CD14-positive monocyte (primary cell): ENCODE measurements around the gene IQGAP2. TPM values are rescaled to one million over a fixed set of nuclear protein-coding genes. Genes with fewer than 3 reads are reported as not detected.

Experiments
- DNase-seq, 3 donors: peaks; one replicate each; pipeline ENCODE4 v3.0.0-alpha.2; 2011 to 2022
- H2AFZ ChIP-seq: 2 replicates; pipeline ENCODE4 v1.6.0; 2012; ENCODE audit warnings: mild to moderate bottlenecking, low read depth, low read length, inconsistent platforms; ENCODE audit not compliant: insufficient read depth, poor library complexity, severe bottlenecking
- H3K27ac ChIP-seq, 2 donors: 1 replicate in 1 of 2; 2 replicates in 1 of 2; pipeline ENCODE4 v1.5.1; 2012 to 2013; ENCODE audit warnings: low read length in 2 of 2, control low read depth in 1 of 2, inconsistent platforms in 1 of 2, low read depth in 1 of 2, mild to moderate bottlenecking in 1 of 2
- H3K27me3 ChIP-seq, 2 donors: one replicate each; pipeline versions ENCODE4 v1.6.0 to v1.6.1; 2011 to 2013; ENCODE audit warnings: low read length in 2 of 2; ENCODE audit not compliant: control insufficient read depth in 2 of 2, insufficient read depth in 2 of 2
- H3K36me3 ChIP-seq, 2 donors: replicated peaks in 1 of 2; 1 replicate in 1 of 2; 2 replicates in 1 of 2; pipeline versions ENCODE4 v1.5.1 to v1.6.1; 2012 to 2013; ENCODE audit warnings: low read length in 2 of 2, control low read depth in 1 of 2, inconsistent platforms in 1 of 2, mild to moderate bottlenecking in 1 of 2; ENCODE audit not compliant: insufficient read depth in 2 of 2, control insufficient read depth in 1 of 2
- H3K4me1 ChIP-seq, 2 donors: 1 replicate in 1 of 2; 2 replicates in 1 of 2; pipeline versions ENCODE4 v1.5.1 to v1.6.1; 2012 to 2013; ENCODE audit warnings: low read length in 2 of 2, control low read depth in 1 of 2, inconsistent platforms in 1 of 2, mild to moderate bottlenecking in 1 of 2, moderate library complexity in 1 of 2; ENCODE audit not compliant: insufficient read depth in 2 of 2, control insufficient read depth in 1 of 2
- H3K4me2 ChIP-seq: replicated peaks from 2 replicates; pipeline ENCODE3; 2012; ENCODE audit warnings: low read length, moderate library complexity, mild to moderate bottlenecking; ENCODE audit not compliant: poor library complexity, severe bottlenecking; ENCODE audit errors: extremely low read depth
- H3K4me3 ChIP-seq, 3 experiments: fragments of 200-600 bp in 1 of 3; sonication (generic) in 1 of 3; replicated peaks in 1 of 3; 1 replicate in 2 of 3; 2 replicates in 1 of 3; pipeline ENCODE4 v1.5.1; 2011 to 2013; ENCODE audit warnings: low read length in 3 of 3, mild to moderate bottlenecking in 3 of 3, control low read depth in 2 of 3, low read depth in 2 of 3, inconsistent platforms in 1 of 3, moderate library complexity in 1 of 3
- H3K79me2 ChIP-seq: 2 replicates; pipeline ENCODE4 v1.6.0; 2012; ENCODE audit warnings: mild to moderate bottlenecking, control low read depth, inconsistent platforms, low read length, moderate library complexity; ENCODE audit not compliant: insufficient read depth
- H3K9ac ChIP-seq: 2 replicates; pipeline ENCODE4 v1.6.0; 2017; ENCODE audit warnings: low read length, mild to moderate bottlenecking; ENCODE audit not compliant: insufficient read depth, poor library complexity, severe bottlenecking
- H3K9me3 ChIP-seq, 2 donors: replicated peaks in 1 of 2; 1 replicate in 1 of 2; 2 replicates in 1 of 2; pipeline versions ENCODE4 v1.5.1 to v1.6.1; 2012 to 2013; ENCODE audit warnings: low read length in 2 of 2, control low read depth in 1 of 2; ENCODE audit not compliant: control insufficient read depth in 1 of 2, insufficient read depth in 1 of 2
- H4K20me1 ChIP-seq: 2 replicates; pipeline ENCODE4 v1.6.0; 2012; ENCODE audit warnings: mild to moderate bottlenecking, low read length, control low read depth, moderate library complexity; ENCODE audit not compliant: insufficient read depth
- H3K27ac Mint-ChIP-seq, 7 donors: one replicate each; pipeline ENCODE4 v1.8.0; 2020; ENCODE audit warnings: mild to moderate bottlenecking in 7 of 7, mixed read lengths in 7 of 7, moderate library complexity in 6 of 7, inconsistent platforms in 2 of 7
- H3K27me3 Mint-ChIP-seq, 3 donors: one replicate each; pipeline ENCODE4 v1.8.0; 2021 to 2022; ENCODE audit warnings: low read depth in 3 of 3, mild to moderate bottlenecking in 3 of 3, mixed read lengths in 3 of 3, moderate library complexity in 3 of 3, inconsistent platforms in 1 of 3
- H3K36me3 Mint-ChIP-seq, 2 donors: one replicate each; pipeline ENCODE4 v1.8.0; 2020; ENCODE audit warnings: mixed read lengths in 2 of 2, inconsistent platforms in 1 of 2, mild to moderate bottlenecking in 1 of 2
- H3K4me1 Mint-ChIP-seq: one replicate; pipeline ENCODE4 v1.8.0; 2020; ENCODE audit warnings: mild to moderate bottlenecking, mixed read lengths
- H3K4me3 Mint-ChIP-seq, 2 donors: one replicate each; pipeline ENCODE4 v1.8.0; 2020; ENCODE audit warnings: mild to moderate bottlenecking in 2 of 2, mixed read lengths in 2 of 2, moderate library complexity in 1 of 2
- H3K9me3 Mint-ChIP-seq, 7 donors: one replicate each; pipeline ENCODE4 v1.8.0; 2020 to 2022; ENCODE audit warnings: mixed read lengths in 7 of 7, mild to moderate bottlenecking in 6 of 7, moderate library complexity in 6 of 7, inconsistent platforms in 2 of 7
- CTCF ChIP-seq: fragments of 200-600 bp; IDR thresholded peaks from one replicate; pipeline ENCODE4 v1.8.0; 2022; ENCODE audit warnings: antibody characterized with exemption, mild to moderate bottlenecking
- WGBS: methylation state at CpG from one replicate; pipeline ENCODE4 v1.1.5; 2013; ENCODE audit warnings: missing lambda C conversion rate; ENCODE audit not compliant: insufficient coverage; 5-methylcytosine and 5-hydroxymethylcytosine counted together
- intact Hi-C, 2 donors: fragments of 100-400 bp; cut with micrococcal nuclease; formaldehyde crosslinking; loops; one replicate each; pipeline versions ENCODE4 v1.15.0 to v1.15.1; 2023
- polyA plus RNA-seq, 3 donors: library from polyadenylated mRNA; depleted of rRNA in 1 of 3; unstranded in 2 of 3; stranded (reverse) in 1 of 3; fragments of 300-500 nt in 2 of 3; fragments of >200 nt in 1 of 3; fragmentation: Illumina TruSeq in 2 of 3; gene quantifications; 1 replicate in 2 of 3; 2 replicates in 1 of 3; pipeline ENCODE4 v1.2.3, GENCODE V29; 2012 to 2021

Gene IQGAP2
- polyA plus RNA-seq, 3 donors = 21.4 to 50.9 (median 35.4) TPM

- Histone ChIP-seq H2AFZ (peak overlapping the region; percentile 88), H3K36me3 (no peaks in the 10 kb centered on the region), H3K9ac (peak overlapping the region; percentile 64), H3K27me3 (peaks cover 26 to 47% of the 10 kb centered on the region in 2 donors), H3K4me2 (peak overlapping the region; percentile 99), H3K27ac (no peak overlapping the region), H4K20me1 (no peaks in the 10 kb centered on the region), H3K79me2 (no peaks in the 10 kb centered on the region), H3K4me3 (peak overlapping the region; percentile 67 to 83 (median 71)), H3K9me3 (peaks cover 3% of the 10 kb centered on the region in 2 donors), H3K4me1 (peaks cover 31 to 36% of the 10 kb centered on the region in 2 donors)
- 0% methylated on average over 15 of the region's 29 CpGs for WGBS
- peaks cover 44 to 65% (median 49%) of the 10 kb centered on the region in 3 donors for H3K27me3 Mint-ChIP-seq
- DNase-seq = no peak
- intact Hi-C loops = loop anchor here (10.0 kb wide), 1 partner anchor 58 kb away; no protein-coding TSS in a partner anchor
- H3K27ac Mint-ChIP-seq = peak overlapping the region in 1 of 7 donors; percentile 32
- TF ChIP-seq CTCF = no peak
- peak overlapping the region; percentile 89 to 92 for H3K4me3 Mint-ChIP-seq
- peaks cover 40% of the 10 kb centered on the region for H3K4me1 Mint-ChIP-seq
- H3K36me3 Mint-ChIP-seq = peaks cover 6 to 17% of the 10 kb centered on the region in 2 donors
- H3K9me3 Mint-ChIP-seq = peaks cover 2 to 22% (median 7%) of the 10 kb centered on the region in 7 donors
These were observed 313.5 kb downstream of the IQGAP2 start for GRCh38 chr5:76716456-76717157.

GRCh38 chr5:76717222-76718083 lies 314.4 kb downstream of the IQGAP2 start:
- H3K4me3 Mint-ChIP-seq = peak overlapping the region; percentile 89 to 92
- no peak overlapping the region for H3K27ac Mint-ChIP-seq
- no peaks in the 10 kb centered on the region for H4K20me1 ChIP-seq
- H3K4me2 ChIP-seq = peak overlapping the region; percentile 99
- DNase-seq = no peak
- H3K79me2 ChIP-seq = no peaks in the 10 kb centered on the region
- no peak overlapping the region for H3K9ac ChIP-seq
- no peak overlapping the region for H2AFZ ChIP-seq
- peaks cover 31 to 36% of the 10 kb centered on the region in 2 donors for H3K4me1 ChIP-seq
- 80% methylated on average over 2 of the region's 11 CpGs for WGBS
- H3K4me1 Mint-ChIP-seq = peaks cover 42% of the 10 kb centered on the region
- peaks cover 43 to 59% (median 47%) of the 10 kb centered on the region in 3 donors for H3K27me3 Mint-ChIP-seq
- no peak for TF ChIP-seq CTCF
- peaks cover 6 to 17% of the 10 kb centered on the region in 2 donors for H3K36me3 Mint-ChIP-seq
- H3K27me3 ChIP-seq = peaks cover 26 to 47% of the 10 kb centered on the region in 2 donors
- H3K27ac ChIP-seq = no peak overlapping the region
- intact Hi-C loops = loop anchor here (10.0 kb wide), 1 partner anchor 57 kb away; no protein-coding TSS in a partner anchor
- H3K36me3 ChIP-seq = no peaks in the 10 kb centered on the region
- H3K9me3 Mint-ChIP-seq = peaks cover 2 to 21% (median 7%) of the 10 kb centered on the region in 7 donors
- H3K4me3 ChIP-seq = no peak overlapping the region
- H3K9me3 ChIP-seq = peaks cover 3% of the 10 kb centered on the region in 2 donors
